ENCODE data around the gene CDC42BPA. TPM values are rescaled to one million over a fixed set of nuclear protein-coding genes. Genes with fewer than 3 reads are reported as not detected.
A peak's percentile ranks its signal among the peaks of the same experiment; 100 is the strongest.

Gene CDC42BPA
- polyA plus RNA-seq, 3 donors: 0.20 to 0.45 (median 0.39) TPM

GRCh38 chr1:226953175-226953800 is 365.0 kb downstream of the CDC42BPA start:
- H3K4me3 Mint-ChIP-seq: no peak overlapping the region
- H3K4me1 Mint-ChIP-seq: peaks cover 24% of the 10 kb centered on the region
- Histone ChIP-seq H3K9ac (ENCODE audit: insufficient read depth, low read length, poor library complexity, severe bottlenecking) (no peak overlapping the region), H3K4me3 (replicated peaks in 1 of 3; ENCODE audit: low read depth in 2 of 3, low read length in 3 of 3) (no peak overlapping the region), H3K9me3 (replicated peaks in 1 of 2; ENCODE audit: control insufficient read depth in 1 of 2, insufficient read depth in 1 of 2, low read length in 2 of 2) (peaks cover 0 to 18% of the 10 kb centered on the region in 2 donors), H3K79me2 (ENCODE audit: insufficient read depth, low read length) (peaks cover 86% of the 10 kb centered on the region), H3K4me1 (ENCODE audit: control insufficient read depth in 1 of 2, insufficient read depth in 2 of 2, low read length in 2 of 2) (peaks cover 15 to 17% of the 10 kb centered on the region in 2 donors), H3K27me3 (ENCODE audit: control insufficient read depth in 2 of 2, insufficient read depth in 2 of 2, low read length in 2 of 2) (no peaks in the 10 kb centered on the region), H3K4me2 (replicated peaks; ENCODE audit: extremely low read depth, low read length, poor library complexity, severe bottlenecking) (no peak overlapping the region), H2AFZ (ENCODE audit: insufficient read depth, low read depth, low read length, poor library complexity, severe bottlenecking) (no peak overlapping the region), H4K20me1 (ENCODE audit: insufficient read depth, low read length) (peaks cover 86% of the 10 kb centered on the region), H3K27ac (ENCODE audit: low read depth in 1 of 2, low read length in 2 of 2) (no peak overlapping the region), H3K36me3 (replicated peaks in 1 of 2; ENCODE audit: control insufficient read depth in 1 of 2, insufficient read depth in 2 of 2, low read length in 2 of 2) (peaks cover 0 to 10% of the 10 kb centered on the region in 2 donors)
- peaks cover 11 to 25% of the 10 kb centered on the region in 2 donors for H3K36me3 Mint-ChIP-seq
- H3K27me3 Mint-ChIP-seq (ENCODE audit: low read depth in 3 of 3): peaks cover 0 to 1% (median 0%) of the 10 kb centered on the region in 3 donors
- TF ChIP-seq CTCF (IDR thresholded peaks at IDR 0.05): no peak
- intact Hi-C loops (cut with micrococcal nuclease): no loop called here
- peak overlapping the region in 2 of 7 donors; percentile 20 to 26 for H3K27ac Mint-ChIP-seq
- DNase-seq: no peak
- H3K9me3 Mint-ChIP-seq: peaks cover 6 to 21% (median 17%) of the 10 kb centered on the region in 7 donors
- WGBS (ENCODE audit: insufficient coverage): 98% methylated on average over 6 of the region's 11 CpGs

- peaks cover 86% of the 10 kb centered on the region for H3K79me2 ChIP-seq (ENCODE audit: insufficient read depth, low read length)
Observed at GRCh38 chr1:226952118-226952441, 366.2 kb downstream of the CDC42BPA start.

More at GRCh38 chr1:226952118-226952441, 366.2 kb downstream of the CDC42BPA start:
- WGBS (ENCODE audit: insufficient coverage): no CpG with 5 or more reads among the region's 3 CpGs
- no peak overlapping the region for H2AFZ ChIP-seq (ENCODE audit: insufficient read depth, low read depth, low read length, poor library complexity, severe bottlenecking)
- H3K36me3 ChIP-seq (replicated peaks in 1 of 2; ENCODE audit: control insufficient read depth in 1 of 2, insufficient read depth in 2 of 2, low read length in 2 of 2): peaks cover 0 to 10% of the 10 kb centered on the region in 2 donors
- peak overlapping the region; percentile 27 for H3K9ac ChIP-seq (ENCODE audit: insufficient read depth, low read length, poor library complexity, severe bottlenecking)
- H3K27me3 ChIP-seq (ENCODE audit: control insufficient read depth in 2 of 2, insufficient read depth in 2 of 2, low read length in 2 of 2): no peaks in the 10 kb centered on the region
- Mint-ChIP-seq H3K4me3 (no peak overlapping the region), H3K36me3 (peaks cover 11 to 21% of the 10 kb centered on the region in 2 donors), H3K9me3 (peaks cover 6 to 24% (median 19%) of the 10 kb centered on the region in 7 donors), H3K27ac (peak overlapping the region in 1 of 7 donors; percentile 69), H3K4me1 (peaks cover 24% of the 10 kb centered on the region), H3K27me3 (ENCODE audit: low read depth in 3 of 3) (peaks cover 0 to 1% (median 0%) of the 10 kb centered on the region in 3 donors)
- peaks cover 0 to 15% of the 10 kb centered on the region in 2 donors for H3K9me3 ChIP-seq (replicated peaks in 1 of 2; ENCODE audit: control insufficient read depth in 1 of 2, insufficient read depth in 1 of 2, low read length in 2 of 2)
- peak overlapping the region in 1 of 2 donors; percentile 46 for H3K27ac ChIP-seq (ENCODE audit: low read depth in 1 of 2, low read length in 2 of 2)
- H4K20me1 ChIP-seq (ENCODE audit: insufficient read depth, low read length): peaks cover 86% of the 10 kb centered on the region
- intact Hi-C loops (cut with micrococcal nuclease): no loop called here
- H3K4me3 ChIP-seq (replicated peaks in 1 of 3; ENCODE audit: low read depth in 2 of 3, low read length in 3 of 3): no peak overlapping the region
- H3K4me1 ChIP-seq (ENCODE audit: control insufficient read depth in 1 of 2, insufficient read depth in 2 of 2, low read length in 2 of 2): peaks cover 15 to 17% of the 10 kb centered on the region in 2 donors
- peak overlapping the region; percentile 5 for H3K4me2 ChIP-seq (replicated peaks; ENCODE audit: extremely low read depth, low read length, poor library complexity, severe bottlenecking)
- TF ChIP-seq CTCF (IDR thresholded peaks at IDR 0.05): no peak
- DNase-seq: no peak
